COLO829 (cell line): ENCODE data around the gene NR3C2.

Experiments
- DNase-seq: peaks from one replicate; pipeline ENCODE4 v3.0.0; 2012; ENCODE audit warnings: low spot score

The NR3C2 gene

GRCh38 chr4:148310756-148311155 is 131.5 kb downstream of the NR3C2 start:
- DNase-seq, result no peak

GRCh38 chr4:148305751-148306150 is 136.5 kb downstream of the NR3C2 start:
- DNase-seq, result no peak

GRCh38 chr4:148302416-148302815 is 139.8 kb downstream of the NR3C2 start:
- no peak for DNase-seq

GRCh38 chr4:148300877-148301276 is 141.3 kb downstream of the NR3C2 start:
- no peak for DNase-seq

GRCh38 chr4:148299337-148299736 is 142.9 kb downstream of the NR3C2 start:
- no peak for DNase-seq

GRCh38 chr4:148296498-148296897 is 145.7 kb downstream of the NR3C2 start:
- DNase-seq, result no peak

GRCh38 chr4:148295642-148296041 is 146.6 kb downstream of the NR3C2 start:
- DNase-seq, result no peak

GRCh38 chr4:148293571-148293970 is 148.6 kb downstream of the NR3C2 start:
- no peak for DNase-seq

GRCh38 chr4:148292686-148293085 is 149.5 kb downstream of the NR3C2 start:
- DNase-seq, result no peak

GRCh38 chr4:148289740-148290139 is 152.5 kb downstream of the NR3C2 start:
- DNase-seq, result no peak

- DNase-seq, result no peak
These were observed 153.8 kb downstream of the NR3C2 start for GRCh38 chr4:148288448-148288847.

- no peak for DNase-seq
These were observed 155.1 kb downstream of the NR3C2 start for GRCh38 chr4:148287111-148287510.

- DNase-seq, result no peak
These were observed 156.2 kb downstream of the NR3C2 start for GRCh38 chr4:148286012-148286411.

- DNase-seq, result no peak
These were observed 158.5 kb downstream of the NR3C2 start for GRCh38 chr4:148283665-148284064.

GRCh38 chr4:148278310-148278709 is 163.9 kb downstream of the NR3C2 start:
- no peak for DNase-seq

- DNase-seq, result no peak
These were observed 166.9 kb downstream of the NR3C2 start for GRCh38 chr4:148275266-148275665.

GRCh38 chr4:148273501-148273986 is 168.7 kb downstream of the NR3C2 start:
- no peak for DNase-seq

- DNase-seq, result no peak
These were observed 171.0 kb downstream of the NR3C2 start for GRCh38 chr4:148271166-148271565.

GRCh38 chr4:148270630-148271029 is 171.6 kb downstream of the NR3C2 start:
- DNase-seq, result peak; percentile 22

- DNase-seq, result no peak
These were observed 173.4 kb downstream of the NR3C2 start for GRCh38 chr4:148268835-148269234.

- no peak for DNase-seq
These were observed 175.3 kb downstream of the NR3C2 start for GRCh38 chr4:148266921-148267320.

- no peak for DNase-seq
These were observed 176.0 kb downstream of the NR3C2 start for GRCh38 chr4:148266240-148266639.

GRCh38 chr4:148265627-148266026 is 176.6 kb downstream of the NR3C2 start:
- DNase-seq, result no peak

GRCh38 chr4:148263802-148264201 is 178.4 kb downstream of the NR3C2 start:
- DNase-seq, result no peak

- DNase-seq, result no peak
These were observed 179.1 kb downstream of the NR3C2 start for GRCh38 chr4:148263127-148263526.
